ENCODE measurements around the gene POC1A. TPM values are rescaled to one million over a fixed set of nuclear protein-coding genes. Genes with fewer than 3 reads are reported as not detected.
"Not testable (repeated sequence)": the region's sequence is repeated elsewhere in the genome, so short reads cannot be mapped to it uniquely, and the experiment has no call there.

POC1A gene
- total RNA-seq, 2 donors from 2014 or later = 28.6 to 39.0 TPM

GRCh38 chr3:52155912-52156311 lies 1.7 kb upstream of the POC1A start:
- DNase-seq = no peak
- Mint-ChIP-seq H3K9me3 (no peaks in the 10 kb centered on the region), H3K27ac (peak overlapping the region; percentile 82), H3K4me3 (peak overlapping the region; percentile 37 to 82), H3K27me3 (ENCODE audit: low read depth) (no peaks in the 10 kb centered on the region), H3K4me1 (ENCODE audit: low read depth) (peaks cover 19% of the 10 kb centered on the region), H3K36me3 (ENCODE audit: insufficient read depth in 2 of 2) (no peaks in the 10 kb centered on the region)
- ATAC-seq (replicated peaks in 1 of 2) = no peak

GRCh38 chr3:52153389-52154096 lies 680 bp downstream of the POC1A start:
- DNase-seq (peak in 1 of 2 donors; percentile 9), ATAC-seq (replicated peaks in 1 of 2) (peak; percentile 1 to 6)
- Mint-ChIP-seq H3K27ac (peak overlapping the region; percentile 75), H3K36me3 (ENCODE audit: insufficient read depth in 2 of 2) (peaks cover 0 to 2% of the 10 kb centered on the region in 2 donors), H3K9me3 (no peaks in the 10 kb centered on the region), H3K27me3 (ENCODE audit: low read depth) (no peaks in the 10 kb centered on the region), H3K4me3 (peak overlapping the region; percentile 82 to 93), H3K4me1 (ENCODE audit: low read depth) (peaks cover 24% of the 10 kb centered on the region)

GRCh38 chr3:52151991-52152390 lies 2.2 kb downstream of the POC1A start:
- not testable (repeated sequence) for ATAC-seq (replicated peaks in 1 of 2); H3K27ac Mint-ChIP-seq; H3K9me3 Mint-ChIP-seq; H3K27me3 Mint-ChIP-seq (ENCODE audit: low read depth); H3K4me3 Mint-ChIP-seq; DNase-seq; H3K36me3 Mint-ChIP-seq (ENCODE audit: insufficient read depth in 2 of 2)
- H3K4me1 Mint-ChIP-seq (ENCODE audit: low read depth) = peaks cover 24% of the 10 kb centered on the region

GRCh38 chr3:52150860-52151259 lies 3.4 kb downstream of the POC1A start:
- H3K4me3 Mint-ChIP-seq = no peak overlapping the region
- H3K9me3 Mint-ChIP-seq = no peaks in the 10 kb centered on the region
- ATAC-seq (replicated peaks in 1 of 2) (no peak), DNase-seq (no peak)
- H3K36me3 Mint-ChIP-seq (ENCODE audit: insufficient read depth in 2 of 2) = peaks cover 0 to 4% of the 10 kb centered on the region in 2 donors
- no peak overlapping the region for H3K27ac Mint-ChIP-seq
- H3K27me3 Mint-ChIP-seq (ENCODE audit: low read depth) = no peaks in the 10 kb centered on the region
- H3K4me1 Mint-ChIP-seq (ENCODE audit: low read depth) = peaks cover 22% of the 10 kb centered on the region

- peaks cover 0 to 4% of the 10 kb centered on the region in 2 donors for H3K36me3 Mint-ChIP-seq (ENCODE audit: insufficient read depth in 2 of 2)
- ATAC-seq (replicated peaks in 1 of 2) (no peak), DNase-seq (no peak)
- H3K4me1 Mint-ChIP-seq (ENCODE audit: low read depth) = peaks cover 18% of the 10 kb centered on the region
- no peak overlapping the region for H3K27ac Mint-ChIP-seq
- H3K27me3 Mint-ChIP-seq (ENCODE audit: low read depth) = no peaks in the 10 kb centered on the region
- H3K4me3 Mint-ChIP-seq = no peak overlapping the region
- no peaks in the 10 kb centered on the region for H3K9me3 Mint-ChIP-seq
These were observed 3.9 kb downstream of the POC1A start for GRCh38 chr3:52150357-52150756.

- H3K4me1 Mint-ChIP-seq (ENCODE audit: low read depth) = peaks cover 18% of the 10 kb centered on the region
- DNase-seq (no peak), ATAC-seq (replicated peaks in 1 of 2) (no peak)
- no peaks in the 10 kb centered on the region for H3K27me3 Mint-ChIP-seq (ENCODE audit: low read depth)
- H3K36me3 Mint-ChIP-seq (ENCODE audit: insufficient read depth in 2 of 2) = peaks cover 0 to 4% of the 10 kb centered on the region in 2 donors
- no peak overlapping the region for H3K4me3 Mint-ChIP-seq
- no peak overlapping the region for H3K27ac Mint-ChIP-seq
- no peaks in the 10 kb centered on the region for H3K9me3 Mint-ChIP-seq
These were observed 4.5 kb downstream of the POC1A start for GRCh38 chr3:52149726-52150125.

- peaks cover 24% of the 10 kb centered on the region for H3K4me1 Mint-ChIP-seq (ENCODE audit: low read depth)
- ATAC-seq (replicated peaks in 1 of 2) = no peak
- H3K36me3 Mint-ChIP-seq (ENCODE audit: insufficient read depth in 2 of 2) = peaks cover 0 to 5% of the 10 kb centered on the region in 2 donors
- H3K27ac Mint-ChIP-seq = no peak overlapping the region
- no peaks in the 10 kb centered on the region for H3K27me3 Mint-ChIP-seq (ENCODE audit: low read depth)
- DNase-seq = no peak
- no peak overlapping the region for H3K4me3 Mint-ChIP-seq
- H3K9me3 Mint-ChIP-seq = no peaks in the 10 kb centered on the region
These were observed 5.2 kb downstream of the POC1A start for GRCh38 chr3:52149021-52149420.

- Mint-ChIP-seq H3K27ac (no peak overlapping the region), H3K9me3 (no peaks in the 10 kb centered on the region), H3K36me3 (ENCODE audit: insufficient read depth in 2 of 2) (peaks cover 0 to 5% of the 10 kb centered on the region in 2 donors), H3K27me3 (ENCODE audit: low read depth) (no peaks in the 10 kb centered on the region), H3K4me3 (no peak overlapping the region), H3K4me1 (ENCODE audit: low read depth) (peaks cover 15% of the 10 kb centered on the region)
- DNase-seq = no peak
- no peak for ATAC-seq (replicated peaks in 1 of 2)
These were observed 6.4 kb downstream of the POC1A start for GRCh38 chr3:52147804-52148203.

GRCh38 chr3:52146811-52147210 lies 7.4 kb downstream of the POC1A start:
- no peaks in the 10 kb centered on the region for H3K27me3 Mint-ChIP-seq (ENCODE audit: low read depth)
- no peaks in the 10 kb centered on the region for H3K9me3 Mint-ChIP-seq
- peaks cover 12% of the 10 kb centered on the region for H3K4me1 Mint-ChIP-seq (ENCODE audit: low read depth)
- no peak overlapping the region for H3K27ac Mint-ChIP-seq
- no peak overlapping the region for H3K4me3 Mint-ChIP-seq
- DNase-seq (no peak), ATAC-seq (replicated peaks in 1 of 2) (no peak)
- peaks cover 0 to 7% of the 10 kb centered on the region in 2 donors for H3K36me3 Mint-ChIP-seq (ENCODE audit: insufficient read depth in 2 of 2)

GRCh38 chr3:52146189-52146588 lies 8.0 kb downstream of the POC1A start:
- H3K27ac Mint-ChIP-seq = no peak overlapping the region
- ATAC-seq (replicated peaks in 1 of 2) (no peak), DNase-seq (no peak)
- peaks cover 0 to 7% of the 10 kb centered on the region in 2 donors for H3K36me3 Mint-ChIP-seq (ENCODE audit: insufficient read depth in 2 of 2)
- peaks cover 12% of the 10 kb centered on the region for H3K4me1 Mint-ChIP-seq (ENCODE audit: low read depth)
- no peaks in the 10 kb centered on the region for H3K27me3 Mint-ChIP-seq (ENCODE audit: low read depth)
- no peak overlapping the region for H3K4me3 Mint-ChIP-seq
- H3K9me3 Mint-ChIP-seq = no peaks in the 10 kb centered on the region

GRCh38 chr3:52145736-52146110 lies 8.5 kb downstream of the POC1A start:
- H3K36me3 Mint-ChIP-seq (ENCODE audit: insufficient read depth in 2 of 2) = peaks cover 0 to 7% of the 10 kb centered on the region in 2 donors
- ATAC-seq (replicated peaks in 1 of 2) (no peak), DNase-seq (no peak)
- no peak overlapping the region for H3K4me3 Mint-ChIP-seq
- no peak overlapping the region for H3K27ac Mint-ChIP-seq
- peaks cover 12% of the 10 kb centered on the region for H3K4me1 Mint-ChIP-seq (ENCODE audit: low read depth)
- H3K27me3 Mint-ChIP-seq (ENCODE audit: low read depth) = no peaks in the 10 kb centered on the region
- no peaks in the 10 kb centered on the region for H3K9me3 Mint-ChIP-seq

- H3K9me3 Mint-ChIP-seq = no peaks in the 10 kb centered on the region
These were observed 9.2 kb downstream of the POC1A start for GRCh38 chr3:52144796-52145735.

GRCh38 chr3:52144034-52144795 lies 10.0 kb downstream of the POC1A start:
- Mint-ChIP-seq H3K27me3 (ENCODE audit: low read depth) (no peaks in the 10 kb centered on the region), H3K4me3 (no peak overlapping the region), H3K4me1 (ENCODE audit: low read depth) (peaks cover 8% of the 10 kb centered on the region), H3K9me3 (no peaks in the 10 kb centered on the region), H3K36me3 (ENCODE audit: insufficient read depth in 2 of 2) (peaks cover 0 to 5% of the 10 kb centered on the region in 2 donors), H3K27ac (no peak overlapping the region)
- ATAC-seq (replicated peaks in 1 of 2) (peak; percentile 88 to 89), DNase-seq (peak; percentile 76 to 83)

More at GRCh38 chr3:52144796-52145735, 9.2 kb downstream of the POC1A start:
- peaks cover 0 to 7% of the 10 kb centered on the region in 2 donors for H3K36me3 Mint-ChIP-seq (ENCODE audit: insufficient read depth in 2 of 2)
- H3K4me1 Mint-ChIP-seq (ENCODE audit: low read depth) = peaks cover 12% of the 10 kb centered on the region
- no peak overlapping the region for H3K27ac Mint-ChIP-seq
- peak in 1 of 2 donors; percentile 5 for ATAC-seq (replicated peaks in 1 of 2)
- H3K27me3 Mint-ChIP-seq (ENCODE audit: low read depth) = no peaks in the 10 kb centered on the region
- no peak overlapping the region for H3K4me3 Mint-ChIP-seq
- no peak for DNase-seq

Data from activated T-cell treated with anti-CD3 and anti-CD28 coated beads, Interleukin-2, amount 50 U/mL, for 72 hours (primary cell).